CD4-positive, alpha-beta T cell (primary cell): ENCODE measurements around the gene PGF. TPM values are rescaled to one million over a fixed set of nuclear protein-coding genes. Genes with fewer than 3 reads are reported as not detected.

ENCODE experiments used
- ATAC-seq: fragments of 200-7000 bp; cut with Tn5 transposase; one replicate; pipeline ENCODE4 v1.10.0; 2022; ENCODE audit warnings: mild to moderate bottlenecking; ENCODE audit not compliant: poor library complexity
- CTCF ChIA-PET: fragments of 350-600 bp; sonication (Branson Sonifier 250); formaldehyde crosslinking; loops from one replicate; lab custom pipeline; 2021; ENCODE audit warnings: antibody characterized with exemption, inconsistent platforms; lab: Charles Lee
- POLR2A ChIA-PET: fragments of 350-600 bp; sonication (Branson Sonifier 250); formaldehyde crosslinking; loops from one replicate; lab custom pipeline; 2021; ENCODE audit warnings: antibody characterized with exemption, inconsistent platforms; lab: Charles Lee
- DNase-seq, 14 experiments: peaks; one replicate each; pipeline ENCODE4 v3.0.0-alpha.2; 2013 to 2020; ENCODE audit warnings: mixed read lengths in 2 of 14
- H3K27ac ChIP-seq, 2 donors: one replicate each; pipeline versions ENCODE4 v1.5.1 to v1.7.0; 2013; ENCODE audit warnings: low read length in 2 of 2, low read depth in 1 of 2, mild to moderate bottlenecking in 1 of 2
- H3K27me3 ChIP-seq, 2 experiments: 1 replicate in 1 of 2; 2 replicates in 1 of 2; pipeline versions ENCODE4 v1.6.1 to v1.7.0; 2013; ENCODE audit warnings: low read length in 2 of 2, control low read depth in 1 of 2, mild to moderate bottlenecking in 1 of 2, moderate library complexity in 1 of 2; ENCODE audit not compliant: insufficient read depth in 2 of 2, control insufficient read depth in 1 of 2
- H3K36me3 ChIP-seq: one replicate; pipeline ENCODE4 v1.6.1; 2013; ENCODE audit warnings: low read length, control low read depth; ENCODE audit not compliant: insufficient read depth
- H3K4me1 ChIP-seq: one replicate; pipeline ENCODE4 v1.6.1; 2013; ENCODE audit warnings: low read length, control low read depth; ENCODE audit not compliant: insufficient read depth
- H3K4me3 ChIP-seq: one replicate; pipeline ENCODE4 v1.5.1; 2013; ENCODE audit warnings: mild to moderate bottlenecking, low read length, moderate library complexity
- H3K9me3 ChIP-seq, 2 experiments: 1 replicate in 1 of 2; 2 replicates in 1 of 2; pipeline versions ENCODE4 v1.6.1 to v1.7.0; 2013; ENCODE audit warnings: low read length in 2 of 2, mild to moderate bottlenecking in 2 of 2, control low read depth in 1 of 2, moderate library complexity in 1 of 2; ENCODE audit not compliant: control insufficient read depth in 1 of 2, insufficient read depth in 1 of 2
- H3K27ac Mint-ChIP-seq: one replicate; pipeline ENCODE4 v1.8.0; 2020; ENCODE audit warnings: mixed read lengths
- H3K27me3 Mint-ChIP-seq: one replicate; pipeline ENCODE4 v1.8.0; 2021; ENCODE audit warnings: mixed read lengths
- H3K36me3 Mint-ChIP-seq: one replicate; pipeline ENCODE4 v1.8.0; 2021; ENCODE audit warnings: low read depth, mixed read lengths
- H3K4me1 Mint-ChIP-seq: one replicate; pipeline ENCODE4 v1.8.0; 2021; ENCODE audit warnings: low read depth, mixed read lengths
- H3K4me3 Mint-ChIP-seq: one replicate; pipeline ENCODE4 v1.8.0; 2020; ENCODE audit warnings: mild to moderate bottlenecking, mixed read lengths
- H3K9me3 Mint-ChIP-seq: one replicate; pipeline ENCODE4 v1.8.0; 2020; ENCODE audit warnings: mixed read lengths
- CTCF ChIP-seq: fragments of 200-600 bp; IDR thresholded peaks from one replicate; pipeline ENCODE4 v1.8.0; 2022; ENCODE audit warnings: antibody characterized with exemption, mild to moderate bottlenecking
- intact Hi-C, 2 experiments: fragments of 100-400 bp; cut with DNase I in 1 of 2; cut with micrococcal nuclease in 1 of 2; formaldehyde crosslinking; loops; one replicate each; pipeline versions ENCODE4 v1.15.1 to v1.9.0; 2023 to 2025; cut with DNase I, micrococcal nuclease
- total RNA-seq, 174 experiments: library from RNA in 2 of 174; stranded (reverse) in 2 of 174; gene quantifications; one replicate each; pipeline ENCODE4 v1.2.3 and lab custom pipeline; 2021 to 2026

The PGF gene
- total RNA-seq, 2 experiments from 2014 or later: 0.11 TPM; not detected in 1

- Histone ChIP-seq H3K4me1 (peaks cover 4% of the 10 kb centered on the region), H3K27ac (no peak overlapping the region), H3K36me3 (no peaks in the 10 kb centered on the region), H3K9me3 (no peaks in the 10 kb centered on the region), H3K4me3 (no peak overlapping the region), H3K27me3 (no peaks in the 10 kb centered on the region)
- no peaks in the 10 kb centered on the region for H3K36me3 Mint-ChIP-seq
- no peak overlapping the region for H3K4me3 Mint-ChIP-seq
- no peak overlapping the region for H3K27ac Mint-ChIP-seq
- no peak for ATAC-seq
- DNase-seq: no peak
- no peaks in the 10 kb centered on the region for H3K9me3 Mint-ChIP-seq
- ChIA-PET CTCF (no interaction called here), POLR2A (no interaction called here)
- H3K4me1 Mint-ChIP-seq: no peaks in the 10 kb centered on the region
- H3K27me3 Mint-ChIP-seq: no peaks in the 10 kb centered on the region
- TF ChIP-seq CTCF: no peak
- intact Hi-C loops: no loop called here
Observed at GRCh38 chr14:74968811-74969210, 13.4 kb upstream of the PGF start.

GRCh38 chr14:74965486-74966153 is 10.2 kb upstream of the PGF start:
- H3K36me3 Mint-ChIP-seq: no peaks in the 10 kb centered on the region
- CTCF ChIA-PET: no interaction called here
- H3K4me3 Mint-ChIP-seq: no peak overlapping the region

GRCh38 chr14:74964787-74965485 is 9.5 kb upstream of the PGF start:
- Mint-ChIP-seq H3K4me1 (no peaks in the 10 kb centered on the region), H3K27me3 (no peaks in the 10 kb centered on the region), H3K27ac (no peak overlapping the region), H3K9me3 (no peaks in the 10 kb centered on the region), H3K36me3 (no peaks in the 10 kb centered on the region), H3K4me3 (no peak overlapping the region)
- no peaks in the 10 kb centered on the region for H3K36me3 ChIP-seq
- no peaks in the 10 kb centered on the region for H3K4me1 ChIP-seq
- ATAC-seq (no peak), DNase-seq (no peak)
- POLR2A ChIA-PET: interaction anchor here (0.7 kb wide), 1 partner anchor 11 kb away, joined by 3 read pairs; no protein-coding TSS in a partner anchor
- no peaks in the 10 kb centered on the region for H3K27me3 ChIP-seq
- CTCF ChIA-PET: interaction anchor here (0.6 kb wide), 1 partner anchor 114 kb away, joined by 3 read pairs; no protein-coding TSS in a partner anchor
- H3K4me3 ChIP-seq: no peak overlapping the region
- intact Hi-C loops: no loop called here
- TF ChIP-seq CTCF: no peak
- no peak overlapping the region for H3K27ac ChIP-seq
- H3K9me3 ChIP-seq: no peaks in the 10 kb centered on the region

More at GRCh38 chr14:74965486-74966153, 10.2 kb upstream of the PGF start:
- H3K27me3 Mint-ChIP-seq: no peaks in the 10 kb centered on the region
- Histone ChIP-seq H3K9me3 (no peaks in the 10 kb centered on the region), H3K36me3 (no peaks in the 10 kb centered on the region), H3K27me3 (no peaks in the 10 kb centered on the region), H3K4me1 (no peaks in the 10 kb centered on the region), H3K4me3 (no peak overlapping the region), H3K27ac (no peak overlapping the region)
- no peak overlapping the region for H3K27ac Mint-ChIP-seq
- DNase-seq: no peak
- H3K4me1 Mint-ChIP-seq: no peaks in the 10 kb centered on the region
- POLR2A ChIA-PET: no interaction called here
- TF ChIP-seq CTCF: no peak
- H3K9me3 Mint-ChIP-seq: no peaks in the 10 kb centered on the region
- no peak for ATAC-seq
- intact Hi-C loops: no loop called here
